Measurements from ENCODE around the gene MUSK. TPM values are rescaled to one million over a fixed set of nuclear protein-coding genes. Genes with fewer than 3 reads are reported as not detected.

MUSK gene
- total and polyA plus RNA-seq, 2 donors (not counting 3 experiments of a cell fraction or from before 2014, with no cell fraction given): 0.08 TPM; not detected in 1

DNA sequence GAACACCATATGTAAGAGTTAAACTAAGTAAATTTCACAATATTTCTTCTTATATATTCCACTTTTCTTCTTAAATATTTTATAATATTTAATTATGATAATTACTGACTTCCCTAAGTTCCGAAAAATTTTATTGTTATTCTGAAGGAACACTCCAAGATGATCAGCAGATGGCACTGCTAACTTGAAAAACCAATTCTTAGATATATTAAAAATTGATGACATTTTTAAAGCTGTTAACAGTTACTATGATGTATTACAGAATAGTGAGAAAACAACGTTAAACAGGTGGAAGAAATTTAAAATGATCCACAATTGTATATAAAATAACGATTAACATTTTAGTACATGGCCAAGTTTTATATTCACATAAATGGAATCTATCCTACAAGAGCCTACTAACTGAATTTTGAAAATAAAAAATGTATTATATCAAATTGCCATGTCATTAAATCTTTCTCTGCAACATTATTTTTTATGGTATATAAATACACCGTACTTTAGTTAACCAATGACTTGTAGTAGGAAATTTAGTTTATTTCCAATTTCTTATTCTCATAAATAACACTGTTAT is 30.1 kb upstream of the MUSK start:
- FAIRE-seq: no peak
- Histone ChIP-seq H3K27me3 (ENCODE audit: control insufficient read depth in 2 of 2, insufficient read depth in 2 of 2, low read length in 2 of 2) (no peaks in the 10 kb centered on the region), H3K9me1 (replicated peaks; ENCODE audit: control insufficient read depth, extremely low read depth, insufficient read depth, low read length) (no peaks in the 10 kb centered on the region), H3K36me3 (ENCODE audit: control insufficient read depth in 2 of 2, extremely low read depth in 1 of 2, insufficient read depth in 2 of 2, low read length in 2 of 2) (no peaks in the 10 kb centered on the region), H3K27ac (ENCODE audit: insufficient read depth, low read depth, low read length) (no peak overlapping the region), H3K9me3 (replicated peaks; ENCODE audit: control insufficient read depth, insufficient read depth, low read length) (no peaks in the 10 kb centered on the region), H3K9ac (replicated peaks; ENCODE audit: extremely low read depth, insufficient read depth, low read length) (no peak overlapping the region), H2AFZ (ENCODE audit: low read depth, low read length) (no peak overlapping the region), H3K4me2 (ENCODE audit: insufficient read depth, low read length) (no peak overlapping the region), H4K20me1 (replicated peaks; ENCODE audit: control insufficient read depth, extremely low read depth, insufficient read depth, low read length) (no peaks in the 10 kb centered on the region), H3K4me1 (ENCODE audit: control insufficient read depth, extremely low read depth, insufficient read depth, low read length) (no peaks in the 10 kb centered on the region), H3K4me3 (replicated peaks in 1 of 3; ENCODE audit: insufficient read depth in 1 of 3, low read depth in 1 of 3, low read length in 3 of 3) (no peak overlapping the region), H3K79me2 (ENCODE audit: control insufficient read depth, insufficient read depth, low read length) (no peaks in the 10 kb centered on the region)
- POLR2A ChIA-PET: no interaction called here
- dilution Hi-C loops (cut with MboI; ENCODE audit: extremely low pct_ligation_motif_present, low sequenced_read_pairs): no loop called here
- peak; percentile 50 for DNase-seq (ENCODE audit: low read depth, low spot score)
- intact Hi-C loops (cut with micrococcal nuclease): loop anchor here (1.0 to 5.0 kb wide), 4 partner anchors 399 to 762 kb away; partner anchors contain the start of gene LPAR1
- BruUV-seq (replicated peaks): no TSS peak
- CTCF ChIA-PET: interaction anchor here (0.6 to 3.3 kb wide), 47 partner anchors 9 to 1209 kb away, joined by 3 to 108 read pairs (median 3); partner anchors contain the start of gene LPAR1
- peak; percentile 9 to 17 for TF ChIP-seq CTCF (IDR thresholded peaks at IDR 0.05; ENCODE audit: extremely low read depth in 1 of 2, insufficient read depth in 1 of 2, low read depth in 1 of 2, low read length in 2 of 2)
- no peak for TF ChIP-seq POLR2A (IDR thresholded peaks at IDR 0.05; ENCODE audit: low read depth, low read length)

DNA sequence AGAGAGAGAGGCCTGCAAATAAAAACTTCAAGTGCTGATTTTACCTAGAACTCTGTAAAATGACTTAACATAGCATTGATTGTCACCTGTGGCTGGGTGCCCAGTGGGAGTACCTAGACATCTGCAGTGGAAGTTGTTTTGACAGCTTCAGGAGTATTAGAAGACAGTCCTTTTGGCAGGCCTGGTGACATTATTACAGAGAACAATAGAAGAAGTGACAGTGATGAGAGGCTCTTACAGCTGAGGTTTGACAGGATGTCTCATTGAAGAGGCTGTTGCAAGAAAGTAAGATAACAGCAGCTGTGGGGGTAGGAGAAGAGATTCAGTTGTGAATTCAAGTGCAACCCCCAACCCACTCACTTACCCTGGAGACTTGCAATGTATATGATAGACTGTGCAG is 27.9 kb upstream of the MUSK start:
- BruUV-seq (replicated peaks): no TSS peak
- POLR2A ChIA-PET: no interaction called here
- no peak overlapping the region for H3K27ac ChIP-seq (ENCODE audit: insufficient read depth, low read depth, low read length)

More for the DNA sequence above, 27.9 kb upstream of the MUSK start:
- Histone ChIP-seq H3K4me3 (replicated peaks in 1 of 3; ENCODE audit: insufficient read depth in 1 of 3, low read depth in 1 of 3, low read length in 3 of 3) (no peak overlapping the region), H3K9me1 (replicated peaks; ENCODE audit: control insufficient read depth, extremely low read depth, insufficient read depth, low read length) (no peaks in the 10 kb centered on the region), H4K20me1 (replicated peaks; ENCODE audit: control insufficient read depth, extremely low read depth, insufficient read depth, low read length) (no peaks in the 10 kb centered on the region), H3K9me3 (replicated peaks; ENCODE audit: control insufficient read depth, insufficient read depth, low read length) (no peaks in the 10 kb centered on the region), H3K9ac (replicated peaks; ENCODE audit: extremely low read depth, insufficient read depth, low read length) (no peak overlapping the region), H3K27me3 (ENCODE audit: control insufficient read depth in 2 of 2, insufficient read depth in 2 of 2, low read length in 2 of 2) (no peaks in the 10 kb centered on the region), H3K36me3 (ENCODE audit: control insufficient read depth in 2 of 2, extremely low read depth in 1 of 2, insufficient read depth in 2 of 2, low read length in 2 of 2) (no peaks in the 10 kb centered on the region), H3K4me1 (ENCODE audit: control insufficient read depth, extremely low read depth, insufficient read depth, low read length) (no peaks in the 10 kb centered on the region), H3K4me2 (ENCODE audit: insufficient read depth, low read length) (no peak overlapping the region), H2AFZ (ENCODE audit: low read depth, low read length) (no peak overlapping the region), H3K79me2 (ENCODE audit: control insufficient read depth, insufficient read depth, low read length) (no peaks in the 10 kb centered on the region)
- intact Hi-C loops (cut with micrococcal nuclease): no loop called here
- CTCF ChIA-PET: interaction anchor here (1.0 to 1.4 kb wide), 2 partner anchors 17 to 658 kb away, joined by 3 to 6 read pairs; no protein-coding TSS in a partner anchor
- TF ChIP-seq MAX (IDR thresholded peaks at IDR 0.05; ENCODE audit: insufficient read depth, insufficient read length) (no peak), CTCF (IDR thresholded peaks at IDR 0.05; ENCODE audit: extremely low read depth in 1 of 2, insufficient read depth in 1 of 2, low read depth in 1 of 2, low read length in 2 of 2) (no peak), FOS (IDR thresholded peaks at IDR 0.05; ENCODE audit: borderline replicate concordance, insufficient read depth, low read length) (no peak), GATA2 (IDR thresholded peaks at IDR 0.05; ENCODE audit: insufficient read depth, insufficient read length, low read depth, low read length) (no peak), JUN (IDR thresholded peaks at IDR 0.05; ENCODE audit: borderline replicate concordance, insufficient read depth, insufficient read length, low read depth) (no peak), POLR2AphosphoS5 (IDR thresholded peaks at IDR 0.05; ENCODE audit: insufficient read depth, low read depth, low read length) (no peak), MYC (IDR thresholded peaks at IDR 0.05; ENCODE audit: low read depth, low read length) (no peak), EZH2 (IDR thresholded peaks at IDR 0.05; ENCODE audit: borderline replicate concordance, low read depth, low read length, severe bottlenecking) (no peak), POLR2A (IDR thresholded peaks at IDR 0.05; ENCODE audit: low read depth, low read length) (no peak)
- FAIRE-seq (no peak), DNase-seq (ENCODE audit: low read depth, low spot score) (no peak)
- dilution Hi-C loops (cut with MboI; ENCODE audit: extremely low pct_ligation_motif_present, low sequenced_read_pairs): no loop called here

Data from endothelial cell of umbilical vein (primary cell).